Measurements from ENCODE around the gene RALGDS.

DNA sequence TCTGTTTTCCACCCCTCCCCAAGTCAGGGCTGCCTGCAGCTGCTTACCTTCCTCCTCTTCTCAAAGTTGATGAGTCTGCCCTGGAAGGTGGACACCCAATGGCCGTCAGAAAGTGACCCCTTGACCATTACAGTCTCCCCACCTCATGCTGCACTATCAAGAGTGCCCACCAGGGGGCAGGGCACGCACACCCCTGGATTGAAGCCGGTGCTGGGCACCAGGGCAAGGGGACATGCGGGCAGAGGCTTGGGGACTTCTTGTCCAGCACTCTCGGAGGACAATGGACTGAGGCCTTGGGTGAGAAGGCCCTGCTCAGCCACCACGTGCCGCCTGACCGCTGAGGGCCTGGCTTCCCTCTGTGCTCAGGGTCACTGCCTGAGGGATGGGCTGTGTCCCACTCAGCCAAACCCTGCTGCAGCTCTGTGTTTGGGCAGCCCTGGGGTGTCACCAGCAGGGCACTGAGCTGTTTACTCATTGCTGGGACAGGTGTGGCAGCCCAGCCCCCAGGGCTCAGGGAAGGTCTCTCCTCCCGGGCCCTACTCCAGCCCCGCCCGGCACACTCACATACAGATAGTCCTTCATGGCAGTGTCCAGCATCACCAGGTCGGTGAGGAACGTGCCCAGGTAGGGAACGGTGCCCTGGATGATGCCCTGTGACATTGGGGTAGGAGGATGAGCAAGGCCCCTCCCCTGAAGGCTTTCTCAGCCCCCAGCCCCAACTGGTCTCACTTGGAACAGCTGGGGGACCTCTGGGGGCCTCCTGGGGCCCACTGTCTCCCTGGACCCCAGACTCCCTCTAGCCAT is 17.7 kb downstream of the RALGDS start:
- TF ChIP-seq, protein P1, sequence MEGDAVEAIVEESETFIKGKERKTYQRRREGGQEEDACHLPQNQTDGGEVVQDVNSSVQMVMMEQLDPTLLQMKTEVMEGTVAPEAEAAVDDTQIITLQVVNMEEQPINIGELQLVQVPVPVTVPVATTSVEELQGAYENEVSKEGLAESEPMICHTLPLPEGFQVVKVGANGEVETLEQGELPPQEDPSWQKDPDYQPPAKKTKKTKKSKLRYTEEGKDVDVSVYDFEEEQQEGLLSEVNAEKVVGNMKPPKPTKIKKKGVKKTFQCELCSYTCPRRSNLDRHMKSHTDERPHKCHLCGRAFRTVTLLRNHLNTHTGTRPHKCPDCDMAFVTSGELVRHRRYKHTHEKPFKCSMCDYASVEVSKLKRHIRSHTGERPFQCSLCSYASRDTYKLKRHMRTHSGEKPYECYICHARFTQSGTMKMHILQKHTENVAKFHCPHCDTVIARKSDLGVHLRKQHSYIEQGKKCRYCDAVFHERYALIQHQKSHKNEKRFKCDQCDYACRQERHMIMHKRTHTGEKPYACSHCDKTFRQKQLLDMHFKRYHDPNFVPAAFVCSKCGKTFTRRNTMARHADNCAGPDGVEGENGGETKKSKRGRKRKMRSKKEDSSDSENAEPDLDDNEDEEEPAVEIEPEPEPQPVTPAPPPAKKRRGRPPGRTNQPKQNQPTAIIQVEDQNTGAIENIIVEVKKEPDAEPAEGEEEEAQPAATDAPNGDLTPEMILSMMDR (IDR thresholded peaks at IDR 0.05; ENCODE audit: extremely low read depth in 1 of 2, insufficient read depth in 1 of 2, low read depth in 1 of 2, low read length in 2 of 2) = peak; percentile 90 to 95
- TF ChIP-seq POLR2A (IDR thresholded peaks at IDR 0.05; ENCODE audit: low read depth, low read length) (no peak), MAX (IDR thresholded peaks at IDR 0.05; ENCODE audit: insufficient read depth, insufficient read length) (no peak), EZH2 (IDR thresholded peaks at IDR 0.05; ENCODE audit: borderline replicate concordance, low read depth, low read length, severe bottlenecking) (no peak), POLR2AphosphoS5 (IDR thresholded peaks at IDR 0.05; ENCODE audit: insufficient read depth, low read depth, low read length) (no peak), MYC (IDR thresholded peaks at IDR 0.05; ENCODE audit: low read depth, low read length) (no peak), JUN (IDR thresholded peaks at IDR 0.05; ENCODE audit: borderline replicate concordance, insufficient read depth, insufficient read length, low read depth) (no peak), FOS (IDR thresholded peaks at IDR 0.05; ENCODE audit: borderline replicate concordance, insufficient read depth, low read length) (no peak)

All from endothelial cell of umbilical vein (primary cell).